Muscle layer of colon (tissue), 2 donors: ENCODE results near the gene PDK2.

ENCODE experiments used
- H3K27ac ChIP-seq: one replicate; pipeline ENCODE4 v1.7.0; 2013; ENCODE audit warnings: low read depth, mild to moderate bottlenecking, low read length, moderate library complexity
- H3K27me3 ChIP-seq, 2 donors: one replicate each; pipeline ENCODE4 v1.7.0; 2013; ENCODE audit warnings: low read length in 2 of 2, mild to moderate bottlenecking in 2 of 2; ENCODE audit not compliant: insufficient read depth in 2 of 2, control insufficient read depth in 1 of 2
- H3K36me3 ChIP-seq: one replicate; pipeline ENCODE4 v1.7.0; 2013; ENCODE audit warnings: mild to moderate bottlenecking, low read length; ENCODE audit not compliant: insufficient read depth
- H3K4me1 ChIP-seq: one replicate; pipeline ENCODE4 v1.7.0; 2013; ENCODE audit warnings: mild to moderate bottlenecking, low read length; ENCODE audit not compliant: insufficient read depth
- H3K4me3 ChIP-seq, 2 donors: one replicate each; pipeline ENCODE4 v1.7.0; 2013; ENCODE audit warnings: low read length in 2 of 2, low read depth in 1 of 2, mild to moderate bottlenecking in 1 of 2, moderate library complexity in 1 of 2
- H3K9ac ChIP-seq: one replicate; pipeline ENCODE4 v1.7.0; 2013; ENCODE audit warnings: low read length
- H3K9me3 ChIP-seq: one replicate; pipeline ENCODE4 v1.7.0; 2013; ENCODE audit warnings: mild to moderate bottlenecking, low read length
- donor health status: abdominal sarcoma.
- donor health status: Adenocarcinoma of cecum.

Gene PDK2

DNA sequence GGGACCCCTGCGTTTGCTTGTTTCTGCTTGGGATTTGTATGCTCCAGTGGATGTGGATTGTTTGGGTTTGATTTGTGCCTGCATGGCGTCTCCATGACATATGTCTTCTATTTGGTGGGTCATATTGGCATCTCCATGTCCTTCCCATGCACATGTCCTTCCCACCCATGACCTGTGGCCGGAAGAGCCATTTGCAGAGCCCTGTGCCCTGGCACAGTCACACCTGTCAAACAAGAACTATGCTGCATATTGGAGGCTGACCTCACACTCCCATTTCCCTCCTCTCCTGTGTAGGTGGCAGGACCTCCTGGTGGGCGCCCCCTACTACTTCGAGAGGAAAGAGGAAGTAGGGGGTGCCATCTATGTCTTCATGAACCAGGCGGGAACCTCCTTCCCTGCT lies 23.5 kb upstream of the PDK2 start:
- Histone ChIP-seq H3K4me3 (no peak overlapping the region), H3K36me3 (peaks cover 76% of the 10 kb centered on the region), H3K9ac (no peak overlapping the region), H3K4me1 (no peaks in the 10 kb centered on the region), H3K27me3 (no peaks in the 10 kb centered on the region), H3K9me3 (no peaks in the 10 kb centered on the region), H3K27ac (no peak overlapping the region)

DNA sequence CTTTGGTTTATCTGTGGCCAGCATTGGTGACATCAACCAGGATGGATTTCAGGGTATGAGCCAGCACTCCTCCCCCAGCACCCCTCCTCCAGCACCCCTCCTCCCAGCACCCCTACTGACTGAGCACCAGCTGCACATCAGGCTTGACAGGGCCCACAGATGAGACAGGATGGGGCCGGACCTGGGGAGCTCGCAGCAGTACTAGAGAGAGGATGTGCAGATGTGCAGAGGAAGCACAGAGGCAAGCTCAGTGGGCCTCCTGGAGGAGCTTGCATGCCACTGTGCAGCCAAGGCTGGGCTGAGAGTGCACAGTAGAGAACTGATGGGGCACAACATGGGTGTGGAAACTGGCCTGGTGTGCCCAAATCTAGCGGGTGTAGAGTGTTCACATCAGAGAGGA lies 23.0 kb upstream of the PDK2 start:
- Histone ChIP-seq H3K9ac (no peak overlapping the region), H3K4me1 (no peaks in the 10 kb centered on the region), H3K27ac (no peak overlapping the region), H3K36me3 (peaks cover 76% of the 10 kb centered on the region), H3K27me3 (no peaks in the 10 kb centered on the region), H3K4me3 (no peak overlapping the region), H3K9me3 (no peaks in the 10 kb centered on the region)

DNA sequence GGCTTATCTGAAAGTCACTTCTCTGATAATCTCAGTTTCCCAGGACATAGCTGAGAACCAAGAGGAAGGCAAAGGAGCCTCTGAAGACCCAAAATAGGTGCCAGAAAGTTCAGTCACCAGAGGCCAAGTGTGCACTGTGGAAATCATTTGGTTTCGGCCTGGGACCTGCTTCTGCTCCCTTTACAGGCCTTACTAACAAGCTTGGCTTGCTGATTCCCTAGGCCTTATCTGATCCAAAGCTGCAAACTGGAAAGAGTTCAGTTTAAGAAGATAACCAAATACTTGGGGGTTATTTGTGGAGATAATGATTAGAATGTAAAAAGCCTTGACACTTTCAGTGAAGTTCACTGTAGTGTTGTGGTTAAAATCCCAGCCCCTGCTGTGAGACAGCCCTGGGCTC lies 22.2 kb upstream of the PDK2 start:
- H3K9me3 ChIP-seq = no peaks in the 10 kb centered on the region
- H3K27me3 ChIP-seq = no peaks in the 10 kb centered on the region
- no peak overlapping the region for H3K27ac ChIP-seq
- H3K4me3 ChIP-seq = no peak overlapping the region
- no peaks in the 10 kb centered on the region for H3K4me1 ChIP-seq
- H3K9ac ChIP-seq = no peak overlapping the region
- H3K36me3 ChIP-seq = peaks cover 77% of the 10 kb centered on the region

DNA sequence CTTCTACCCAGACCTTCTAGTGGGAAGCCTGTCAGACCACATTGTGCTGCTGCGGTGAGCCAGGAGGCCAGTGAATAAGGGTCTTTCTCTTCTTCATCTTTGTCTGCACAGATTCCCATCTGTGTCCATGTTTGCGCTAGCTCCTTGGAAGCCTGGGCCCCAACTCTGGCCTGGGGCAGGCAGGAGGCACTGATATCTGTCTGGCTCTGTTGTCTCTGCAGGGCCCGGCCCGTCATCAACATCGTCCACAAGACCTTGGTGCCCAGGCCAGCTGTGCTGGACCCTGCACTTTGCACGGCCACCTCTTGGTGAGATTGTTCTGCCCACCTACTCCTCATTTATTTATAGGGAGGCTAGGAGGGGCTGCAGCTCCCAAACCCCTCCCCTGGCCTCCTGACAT lies 20.9 kb upstream of the PDK2 start:
- Histone ChIP-seq H3K4me3 (no peak overlapping the region), H3K36me3 (peaks cover 81% of the 10 kb centered on the region), H3K27me3 (no peaks in the 10 kb centered on the region), H3K9ac (no peak overlapping the region), H3K9me3 (no peaks in the 10 kb centered on the region), H3K27ac (no peak overlapping the region), H3K4me1 (no peaks in the 10 kb centered on the region)

- Histone ChIP-seq H3K27ac (no peak overlapping the region), H3K4me3 (no peak overlapping the region), H3K9ac (no peak overlapping the region), H3K27me3 (no peaks in the 10 kb centered on the region), H3K9me3 (no peaks in the 10 kb centered on the region), H3K4me1 (no peaks in the 10 kb centered on the region), H3K36me3 (peaks cover 80% of the 10 kb centered on the region)
Observed at GRCh38 chr17:50075446-50076032, 19.6 kb upstream of the PDK2 start.

DNA sequence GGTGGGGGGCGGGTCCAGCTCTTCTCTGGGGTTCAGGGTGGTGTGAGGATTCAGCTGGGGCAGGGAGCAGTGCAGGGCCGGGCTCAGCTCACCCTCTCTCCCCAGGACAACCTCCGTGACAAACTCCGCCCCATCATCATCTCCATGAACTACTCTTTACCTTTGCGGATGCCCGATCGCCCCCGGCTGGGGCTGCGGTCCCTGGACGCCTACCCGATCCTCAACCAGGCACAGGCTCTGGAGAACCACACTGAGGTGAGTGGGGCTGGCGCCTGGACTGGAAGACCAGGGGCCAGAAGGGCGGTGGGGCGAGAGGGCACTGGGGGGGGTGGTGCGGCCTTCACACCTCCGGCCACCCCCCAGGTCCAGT lies 18.9 kb upstream of the PDK2 start:
- Histone ChIP-seq H3K27ac (no peak overlapping the region), H3K4me3 (no peak overlapping the region), H3K9me3 (no peaks in the 10 kb centered on the region), H3K4me1 (no peaks in the 10 kb centered on the region), H3K36me3 (peaks cover 81% of the 10 kb centered on the region), H3K9ac (no peak overlapping the region), H3K27me3 (no peaks in the 10 kb centered on the region)

DNA sequence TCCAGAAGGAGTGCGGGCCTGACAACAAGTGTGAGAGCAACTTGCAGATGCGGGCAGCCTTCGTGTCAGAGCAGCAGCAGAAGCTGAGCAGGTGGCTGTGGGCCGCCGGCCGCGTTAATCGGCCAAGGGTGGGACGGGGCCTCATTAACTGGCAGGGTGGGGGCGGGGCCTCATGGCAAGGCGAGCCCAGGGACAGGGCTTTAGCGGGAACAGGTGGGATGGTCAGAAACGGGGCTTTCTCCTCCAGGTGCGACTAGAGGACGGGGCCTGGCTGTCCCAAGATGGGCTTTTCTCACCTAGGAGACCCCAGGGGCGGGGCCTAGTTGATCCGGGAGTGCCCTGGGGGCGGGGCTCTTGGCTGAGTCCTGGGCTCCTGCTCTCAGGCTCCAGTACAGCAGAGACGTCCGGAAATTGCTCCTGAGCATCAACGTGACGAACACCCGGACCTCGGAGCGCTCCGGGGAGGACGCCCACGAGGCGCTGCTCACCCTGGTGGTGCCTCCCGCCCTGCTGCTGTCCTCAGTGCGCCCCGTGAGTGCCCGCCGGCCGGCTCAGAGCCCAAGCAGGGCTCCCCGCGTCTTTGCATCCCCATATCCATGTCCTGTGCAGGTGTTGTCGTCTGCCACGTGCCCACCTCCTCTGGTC lies 18.4 kb upstream of the PDK2 start:
- Histone ChIP-seq H3K4me1 (no peaks in the 10 kb centered on the region), H3K9ac (no peak overlapping the region), H3K27me3 (no peaks in the 10 kb centered on the region), H3K9me3 (no peaks in the 10 kb centered on the region), H3K27ac (no peak overlapping the region), H3K4me3 (no peak overlapping the region), H3K36me3 (peaks cover 81% of the 10 kb centered on the region)

DNA sequence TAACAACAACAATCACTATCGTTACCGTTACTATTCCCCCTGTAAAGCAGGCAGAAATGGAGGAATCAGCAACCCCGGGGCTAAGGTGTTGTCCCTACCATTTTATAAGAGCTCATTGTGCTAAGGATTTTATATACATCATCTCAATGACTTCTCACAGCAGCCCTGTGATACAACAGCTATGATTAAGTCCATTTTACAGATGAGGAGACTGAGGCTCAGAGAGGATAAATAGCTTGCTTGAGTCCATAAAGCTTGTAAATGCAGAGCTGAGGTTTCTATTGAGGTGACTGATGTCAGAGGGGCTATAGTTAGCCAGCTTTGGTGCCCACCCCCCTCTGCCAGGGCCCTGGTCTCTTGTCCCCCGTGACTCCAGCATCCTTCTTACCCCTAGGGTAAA lies 16.7 kb upstream of the PDK2 start:
- H3K9ac ChIP-seq = no peak overlapping the region
- H3K4me1 ChIP-seq = no peaks in the 10 kb centered on the region
- no peaks in the 10 kb centered on the region for H3K9me3 ChIP-seq
- peaks cover 65% of the 10 kb centered on the region for H3K36me3 ChIP-seq
- H3K27ac ChIP-seq = no peak overlapping the region
- H3K27me3 ChIP-seq = no peaks in the 10 kb centered on the region
- no peak overlapping the region for H3K4me3 ChIP-seq

DNA sequence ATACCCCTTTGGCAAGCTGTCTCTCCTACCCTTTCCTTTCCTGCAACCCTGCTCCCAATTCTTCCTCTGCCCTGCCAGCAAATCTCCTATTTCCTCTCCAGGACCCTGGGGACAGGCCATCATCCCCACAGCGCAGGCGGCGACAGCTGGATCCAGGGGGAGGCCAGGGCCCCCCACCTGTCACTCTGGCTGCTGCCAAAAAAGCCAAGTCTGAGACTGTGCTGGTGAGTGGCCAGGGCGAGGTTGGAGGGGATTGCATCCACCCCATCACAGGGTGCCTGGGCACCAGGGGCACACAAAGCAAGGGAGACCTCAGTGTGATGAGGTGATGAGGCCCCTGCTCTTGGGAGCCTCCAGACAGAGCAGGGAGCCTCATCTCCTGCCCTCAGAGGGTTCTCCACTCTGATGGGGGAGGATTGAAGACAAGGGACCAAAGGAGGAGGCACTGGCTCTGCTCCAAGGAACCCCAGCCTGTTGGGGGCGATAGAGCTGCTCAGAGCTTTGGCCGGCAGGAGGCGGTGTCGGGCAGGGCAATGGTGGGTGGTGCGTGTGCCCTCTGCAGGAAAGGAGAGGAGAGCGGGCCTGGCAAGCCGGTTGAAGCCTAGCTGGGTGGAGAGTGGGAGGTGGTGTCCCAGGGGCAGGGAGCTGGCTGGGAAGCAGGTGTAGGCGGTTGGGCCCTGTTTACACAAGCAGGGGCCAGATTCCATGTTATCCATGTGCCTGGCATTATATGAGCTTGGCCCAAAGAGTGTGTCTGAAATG lies 15.6 kb upstream of the PDK2 start:
- Histone ChIP-seq H3K9ac (no peak overlapping the region), H3K4me3 (no peak overlapping the region), H3K27me3 (no peaks in the 10 kb centered on the region), H3K4me1 (no peaks in the 10 kb centered on the region), H3K27ac (no peak overlapping the region), H3K9me3 (no peaks in the 10 kb centered on the region), H3K36me3 (peaks cover 56% of the 10 kb centered on the region)

GRCh38 chr17:50080096-50080480 lies 15.1 kb upstream of the PDK2 start:
- peaks cover 50% of the 10 kb centered on the region for H3K36me3 ChIP-seq
- no peaks in the 10 kb centered on the region for H3K27me3 ChIP-seq
- H3K9me3 ChIP-seq = no peaks in the 10 kb centered on the region
- H3K9ac ChIP-seq = no peak overlapping the region
- no peak overlapping the region for H3K4me3 ChIP-seq
- H3K4me1 ChIP-seq = no peaks in the 10 kb centered on the region
- no peak overlapping the region for H3K27ac ChIP-seq

GRCh38 chr17:50080827-50081226 lies 14.3 kb upstream of the PDK2 start:
- H3K4me1 ChIP-seq = no peaks in the 10 kb centered on the region
- no peak overlapping the region for H3K9ac ChIP-seq
- H3K27me3 ChIP-seq = no peaks in the 10 kb centered on the region
- peaks cover 42% of the 10 kb centered on the region for H3K36me3 ChIP-seq
- no peak overlapping the region for H3K27ac ChIP-seq
- H3K4me3 ChIP-seq = no peak overlapping the region
- no peaks in the 10 kb centered on the region for H3K9me3 ChIP-seq

DNA sequence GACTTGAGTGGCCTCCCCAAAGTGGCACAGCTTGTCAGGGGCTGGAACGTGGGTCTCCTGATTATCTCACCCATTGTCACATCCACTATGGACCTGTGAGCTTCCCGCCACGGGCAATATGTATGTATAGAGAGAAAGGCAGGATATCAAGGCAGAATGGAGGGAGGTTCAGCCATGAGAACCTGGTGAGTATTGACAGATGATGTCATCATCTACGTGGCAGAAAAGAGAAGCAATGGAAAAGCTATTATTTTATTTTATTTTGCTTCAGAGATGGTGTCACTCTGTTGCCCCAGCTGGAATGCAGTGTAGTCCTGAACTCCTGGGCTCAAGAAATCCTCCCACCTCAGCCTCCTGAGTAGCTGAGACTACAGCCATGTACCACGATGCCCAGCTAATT lies 13.4 kb upstream of the PDK2 start:
- Histone ChIP-seq H3K27me3 (no peaks in the 10 kb centered on the region), H3K27ac (no peak overlapping the region), H3K36me3 (peaks cover 40% of the 10 kb centered on the region)

More for the DNA sequence above, 13.4 kb upstream of the PDK2 start:
- Histone ChIP-seq H3K9ac (no peak overlapping the region), H3K9me3 (no peaks in the 10 kb centered on the region), H3K4me1 (no peaks in the 10 kb centered on the region), H3K4me3 (no peak overlapping the region)
